Activated T-cell treated with anti-CD3 and anti-CD28 coated beads, Interleukin-2, amount 50 U/mL, for 24 hours (primary cell): ENCODE measurements around the gene TACR2.

Experiments
- DNase-seq: peaks from one replicate; pipeline ENCODE4 v3.0.0-alpha.2; 2020
- H3K27ac Mint-ChIP-seq: 2 replicates; pipeline ENCODE4 v1.8.0; 2020; ENCODE audit warnings: mild to moderate bottlenecking, mixed read lengths
- H3K27me3 Mint-ChIP-seq: 2 replicates; pipeline ENCODE4 v1.8.0; 2020; ENCODE audit warnings: mixed read lengths
- H3K36me3 Mint-ChIP-seq: 2 replicates; pipeline ENCODE4 v1.8.0; 2020; ENCODE audit warnings: low read depth, mixed read lengths
- H3K4me1 Mint-ChIP-seq: 2 replicates; pipeline ENCODE4 v1.8.0; 2020; ENCODE audit warnings: low read depth, mixed read lengths
- H3K4me3 Mint-ChIP-seq: 2 replicates; pipeline ENCODE4 v1.8.0; 2020; ENCODE audit warnings: mild to moderate bottlenecking, moderate library complexity, mixed read lengths
- H3K9me3 Mint-ChIP-seq: 2 replicates; pipeline ENCODE4 v1.8.0; 2020; ENCODE audit warnings: mixed read lengths

TACR2 gene

DNA sequence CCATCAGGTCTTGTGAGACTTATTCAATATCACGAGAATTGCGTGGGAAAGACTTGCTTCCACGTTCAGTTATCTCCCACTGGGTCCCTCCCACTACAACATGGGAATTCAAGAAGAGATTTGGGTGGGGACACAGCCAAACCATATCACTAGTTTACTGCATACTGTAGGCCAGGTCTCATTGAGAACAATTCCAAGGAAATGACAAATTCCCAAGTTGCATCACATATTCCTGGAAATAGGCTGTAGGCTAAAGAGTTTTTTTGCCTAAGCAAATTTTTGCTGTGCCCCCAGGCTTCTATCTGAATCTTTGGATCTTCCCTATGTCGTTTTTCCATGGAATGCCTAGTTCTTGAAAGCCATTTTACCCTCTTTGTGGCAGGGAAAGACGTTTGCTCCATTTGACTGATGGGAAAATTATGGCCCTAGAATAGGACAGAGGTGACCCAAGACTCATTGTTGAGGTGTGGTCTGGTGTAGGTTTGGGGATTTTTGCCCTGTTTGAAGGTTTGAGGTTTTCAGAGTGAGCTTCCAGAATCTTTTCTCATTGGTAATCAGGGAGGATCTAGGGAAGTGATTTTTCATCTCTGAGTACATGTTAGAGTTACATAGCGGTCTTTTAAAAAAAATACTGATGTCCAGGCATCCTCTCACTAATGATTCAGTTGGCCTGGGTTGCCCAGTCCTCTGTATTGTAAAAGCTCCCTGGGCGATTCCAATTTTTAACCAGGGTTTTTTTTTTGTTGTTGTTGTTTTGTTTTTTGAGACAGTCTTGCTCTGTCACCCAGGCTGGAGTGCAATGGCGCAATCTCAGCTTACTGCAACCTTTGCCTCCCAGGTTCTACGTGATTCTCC is 44.4 kb downstream of the TACR2 start:
- Mint-ChIP-seq H3K4me3 (no peak overlapping the region), H3K4me1 (peaks cover 18% of the 10 kb centered on the region), H3K27ac (no peak overlapping the region), H3K9me3 (no peaks in the 10 kb centered on the region), H3K27me3 (no peaks in the 10 kb centered on the region), H3K36me3 (peaks cover 97% of the 10 kb centered on the region)
- no peak for DNase-seq

DNA sequence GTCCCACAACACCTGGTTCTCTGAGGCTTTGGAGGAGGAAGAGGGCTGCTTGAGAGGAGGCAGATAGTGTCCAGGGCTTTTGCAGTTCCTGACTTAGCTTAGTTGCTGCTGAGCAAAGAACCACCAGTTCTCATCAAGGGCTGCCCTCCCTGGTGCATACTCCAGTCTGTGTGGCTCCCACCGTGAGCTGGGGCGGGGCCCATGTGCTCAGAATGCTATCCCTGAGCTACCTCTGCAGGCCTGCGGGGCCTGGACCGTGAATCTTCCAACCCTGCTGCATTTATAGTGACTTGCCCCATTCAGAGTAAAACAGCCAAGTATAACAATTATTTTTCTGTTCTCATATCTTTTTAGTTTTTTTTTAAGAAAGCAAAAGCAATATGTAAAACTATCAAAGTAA is 49.2 kb downstream of the TACR2 start:
- Mint-ChIP-seq H3K27ac (peak overlapping the region; percentile 23), H3K36me3 (peaks cover 99% of the 10 kb centered on the region), H3K4me3 (no peak overlapping the region), H3K27me3 (no peaks in the 10 kb centered on the region), H3K9me3 (no peaks in the 10 kb centered on the region), H3K4me1 (peaks cover 14% of the 10 kb centered on the region)
- no peak for DNase-seq

GRCh38 chr10:69366738-69367137 is 50.0 kb downstream of the TACR2 start:
- Mint-ChIP-seq H3K4me1 (peaks cover 14% of the 10 kb centered on the region), H3K27ac (peak overlapping the region; percentile 66), H3K27me3 (no peaks in the 10 kb centered on the region), H3K4me3 (no peak overlapping the region), H3K36me3 (peaks cover 98% of the 10 kb centered on the region), H3K9me3 (no peaks in the 10 kb centered on the region)
- no peak for DNase-seq

GRCh38 chr10:69364232-69364940 is 52.3 kb downstream of the TACR2 start:
- Mint-ChIP-seq H3K27me3 (no peaks in the 10 kb centered on the region), H3K27ac (peak overlapping the region; percentile 57), H3K4me3 (no peak overlapping the region), H3K36me3 (peaks cover 97% of the 10 kb centered on the region), H3K9me3 (no peaks in the 10 kb centered on the region), H3K4me1 (peaks cover 33% of the 10 kb centered on the region)
- DNase-seq = no peak

DNA sequence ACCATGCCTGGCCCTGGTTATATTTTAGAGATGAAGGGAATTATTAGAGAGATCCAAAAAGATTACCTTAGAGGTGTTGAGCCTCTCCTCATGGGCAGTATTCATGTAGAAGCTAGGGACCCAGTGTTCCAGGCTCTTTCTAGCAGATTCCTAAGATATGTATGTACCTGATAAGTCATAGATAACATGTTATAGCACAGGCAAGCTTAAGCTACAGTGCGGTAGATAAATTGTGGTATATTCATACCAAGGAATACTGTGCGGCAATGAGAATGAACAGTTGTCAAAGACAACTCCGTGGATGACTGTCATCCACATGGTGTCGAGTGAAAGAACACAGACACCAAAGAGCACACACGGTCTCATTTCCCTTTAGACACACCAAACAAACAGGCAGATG is 53.1 kb downstream of the TACR2 start:
- Mint-ChIP-seq H3K4me3 (no peak overlapping the region), H3K27ac (peak overlapping the region; percentile 27), H3K27me3 (no peaks in the 10 kb centered on the region)

DNA sequence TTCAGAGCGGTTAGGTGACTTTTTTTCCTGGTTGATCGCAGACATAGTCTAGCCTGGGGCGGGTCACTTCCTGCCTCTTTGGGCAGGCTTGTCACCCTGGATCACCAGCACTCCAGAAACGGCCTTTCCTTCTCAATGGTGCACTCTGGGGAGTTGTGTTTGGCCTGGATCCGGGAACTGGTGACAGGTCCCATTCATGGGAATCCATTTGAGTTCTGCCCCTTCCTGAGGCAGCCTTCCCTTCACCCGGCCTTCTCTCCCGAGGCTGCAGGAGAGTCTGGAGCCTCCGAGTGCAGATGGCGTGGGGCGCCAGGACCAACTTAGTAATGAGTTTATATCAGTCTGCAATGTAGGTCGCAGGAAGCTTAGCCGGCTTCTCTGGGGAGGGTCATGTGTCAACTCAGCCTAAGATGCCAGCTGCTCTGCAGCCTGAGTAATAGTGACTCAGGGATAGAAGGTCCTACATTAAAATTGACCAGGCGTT is 54.2 kb downstream of the TACR2 start:
- no peak for DNase-seq
- Mint-ChIP-seq H3K9me3 (no peaks in the 10 kb centered on the region), H3K27ac (peak overlapping the region; percentile 26), H3K4me3 (no peak overlapping the region), H3K36me3 (peaks cover 90% of the 10 kb centered on the region), H3K27me3 (no peaks in the 10 kb centered on the region), H3K4me1 (peaks cover 52% of the 10 kb centered on the region)

More for the DNA sequence above, 53.1 kb downstream of the TACR2 start:
- Mint-ChIP-seq H3K9me3 (no peaks in the 10 kb centered on the region), H3K36me3 (peaks cover 94% of the 10 kb centered on the region), H3K4me1 (peaks cover 40% of the 10 kb centered on the region)
- DNase-seq = no peak

GRCh38 chr10:69361303-69361614 is 55.5 kb downstream of the TACR2 start:
- Mint-ChIP-seq H3K4me1 (peaks cover 62% of the 10 kb centered on the region), H3K27me3 (no peaks in the 10 kb centered on the region), H3K4me3 (no peak overlapping the region), H3K27ac (peak overlapping the region; percentile 50), H3K36me3 (peaks cover 87% of the 10 kb centered on the region), H3K9me3 (no peaks in the 10 kb centered on the region)
- no peak for DNase-seq

GRCh38 chr10:69360485-69361302 is 56.0 kb downstream of the TACR2 start:
- no peaks in the 10 kb centered on the region for H3K27me3 Mint-ChIP-seq
- peak overlapping the region; percentile 72 for H3K27ac Mint-ChIP-seq
- no peak overlapping the region for H3K4me3 Mint-ChIP-seq
- peaks cover 68% of the 10 kb centered on the region for H3K4me1 Mint-ChIP-seq
- no peak for DNase-seq
- peaks cover 87% of the 10 kb centered on the region for H3K36me3 Mint-ChIP-seq
- no peaks in the 10 kb centered on the region for H3K9me3 Mint-ChIP-seq

GRCh38 chr10:69359594-69359993 is 57.1 kb downstream of the TACR2 start:
- H3K4me1 Mint-ChIP-seq = peaks cover 72% of the 10 kb centered on the region
- no peaks in the 10 kb centered on the region for H3K9me3 Mint-ChIP-seq
- H3K4me3 Mint-ChIP-seq = no peak overlapping the region
- peak overlapping the region; percentile 72 for H3K27ac Mint-ChIP-seq
- H3K27me3 Mint-ChIP-seq = no peaks in the 10 kb centered on the region
- no peak for DNase-seq
- peaks cover 85% of the 10 kb centered on the region for H3K36me3 Mint-ChIP-seq

- Mint-ChIP-seq H3K4me1 (peaks cover 76% of the 10 kb centered on the region), H3K27me3 (no peaks in the 10 kb centered on the region), H3K4me3 (no peak overlapping the region), H3K9me3 (no peaks in the 10 kb centered on the region), H3K27ac (peak overlapping the region; percentile 72), H3K36me3 (peaks cover 85% of the 10 kb centered on the region)
- DNase-seq = no peak
These were observed 57.6 kb downstream of the TACR2 start for GRCh38 chr10:69359148-69359547.

GRCh38 chr10:69358148-69358795 is 58.4 kb downstream of the TACR2 start:
- no peaks in the 10 kb centered on the region for H3K9me3 Mint-ChIP-seq
- no peak overlapping the region for H3K4me3 Mint-ChIP-seq
- H3K27ac Mint-ChIP-seq = peak overlapping the region; percentile 72
- peaks cover 81% of the 10 kb centered on the region for H3K4me1 Mint-ChIP-seq
- DNase-seq = no peak
- no peaks in the 10 kb centered on the region for H3K27me3 Mint-ChIP-seq
- H3K36me3 Mint-ChIP-seq = peaks cover 85% of the 10 kb centered on the region

DNA sequence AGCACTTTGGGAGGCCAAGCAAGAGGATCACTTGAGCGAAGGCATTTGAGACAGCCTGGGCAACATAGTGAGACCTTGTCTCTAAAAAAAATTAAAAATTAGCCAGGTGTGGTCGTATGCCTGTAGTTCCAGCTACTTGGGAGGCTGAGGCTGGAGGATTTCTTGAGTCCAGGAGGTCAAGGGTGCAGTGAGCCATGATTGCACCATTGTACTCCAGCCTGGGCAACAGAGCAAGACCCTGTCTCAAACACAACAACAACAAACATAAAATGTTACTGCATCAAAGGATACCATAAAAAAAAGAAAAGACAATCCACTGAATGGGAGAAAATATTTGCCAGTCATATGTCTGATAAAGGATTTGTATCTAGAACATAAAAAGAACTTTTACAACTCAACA is 60.5 kb downstream of the TACR2 start:
- peaks cover 82% of the 10 kb centered on the region for H3K4me1 Mint-ChIP-seq
- no peaks in the 10 kb centered on the region for H3K9me3 Mint-ChIP-seq
- peaks cover 82% of the 10 kb centered on the region for H3K36me3 Mint-ChIP-seq
- no peak for DNase-seq
- no peaks in the 10 kb centered on the region for H3K27me3 Mint-ChIP-seq
- no peak overlapping the region for H3K4me3 Mint-ChIP-seq
- H3K27ac Mint-ChIP-seq = no peak overlapping the region

DNA sequence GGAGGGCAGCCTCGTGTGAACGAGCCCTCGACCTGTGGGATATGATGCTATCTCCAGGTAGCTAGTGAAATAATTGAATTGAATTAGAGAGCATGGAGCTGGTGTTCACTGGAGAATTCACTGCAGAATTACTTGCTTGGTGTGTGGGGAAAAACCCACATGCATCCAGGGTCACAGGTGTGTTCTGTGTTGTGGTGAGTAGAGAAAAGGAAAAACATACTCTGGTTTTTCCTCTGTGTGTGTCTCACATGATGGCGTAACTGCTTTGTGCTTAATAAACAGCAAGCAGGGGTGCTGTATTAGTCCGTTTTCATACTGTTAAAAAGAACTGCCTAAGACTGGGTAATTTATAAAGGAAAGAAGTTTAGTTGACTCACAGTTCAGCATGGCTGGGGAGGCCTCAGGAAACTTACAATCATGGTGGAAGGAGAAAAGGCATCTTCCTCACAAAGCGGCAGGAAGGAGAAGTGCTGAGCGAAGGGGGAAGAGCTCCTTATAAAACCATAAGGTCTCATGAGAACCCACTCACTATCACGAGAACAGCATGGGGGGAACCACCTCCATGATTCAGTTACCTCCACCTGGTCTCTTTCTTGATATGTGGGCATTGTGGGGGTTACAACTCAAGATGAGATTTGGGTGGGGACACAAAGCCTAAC is 62.6 kb downstream of the TACR2 start:
- peaks cover 79% of the 10 kb centered on the region for H3K36me3 Mint-ChIP-seq
- peaks cover 75% of the 10 kb centered on the region for H3K4me1 Mint-ChIP-seq
- no peaks in the 10 kb centered on the region for H3K27me3 Mint-ChIP-seq
- DNase-seq = no peak
- peak overlapping the region; percentile 12 for H3K4me3 Mint-ChIP-seq
- H3K27ac Mint-ChIP-seq = peak overlapping the region; percentile 85
- no peaks in the 10 kb centered on the region for H3K9me3 Mint-ChIP-seq
